ENCODE results near the gene ABCC5.

The ABCC5 gene

GRCh38 chr3:183912895-183913579, 104.6 kb downstream of the ABCC5 start:
- TF ChIP-seq GATA1 (IDR thresholded peaks at IDR 0.05; ENCODE audit: low read depth, low read length) (no peak), POLR2A (IDR thresholded peaks at IDR 0.05; ENCODE audit: low read length) (no peak)
- peak in 1 of 2 experiments; percentile 21 for DNase-seq

DNA sequence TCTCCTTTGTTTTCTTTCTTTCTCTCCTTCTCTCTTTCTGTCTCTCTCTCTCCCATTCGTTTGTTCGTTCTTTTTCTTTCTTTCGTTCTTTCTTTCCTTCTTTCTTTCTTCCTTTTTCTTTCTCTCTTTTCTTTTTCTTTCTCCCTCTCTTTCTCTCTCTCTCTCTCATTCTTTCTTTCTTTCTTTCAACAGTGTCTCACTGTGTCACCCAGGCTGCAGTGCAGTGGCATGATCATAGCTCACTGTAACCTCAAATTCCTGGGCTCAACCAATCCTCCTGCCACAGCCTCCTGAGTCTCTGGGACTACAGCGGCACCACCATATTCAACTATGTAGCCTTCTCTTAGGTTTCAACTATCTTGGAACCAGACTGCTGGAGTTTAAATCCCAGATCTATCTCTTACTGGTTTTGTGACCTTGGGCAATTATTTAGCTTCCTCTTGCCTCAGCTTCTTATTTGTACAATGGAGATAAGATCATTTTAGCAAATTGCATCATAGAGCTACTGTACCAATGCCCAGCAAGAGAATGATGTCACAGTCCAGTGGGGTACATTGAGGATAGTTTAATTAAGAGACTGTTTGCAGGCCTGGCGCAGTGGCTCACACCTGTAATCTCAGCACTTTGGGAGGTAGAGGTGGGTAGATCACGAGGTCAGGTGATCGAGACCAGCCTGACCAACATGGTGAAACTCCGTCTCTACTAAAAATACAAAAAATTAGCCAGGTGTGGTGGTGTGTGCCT, 105.7 kb downstream of the ABCC5 start:
- TF ChIP-seq POLR2A (IDR thresholded peaks at IDR 0.05; ENCODE audit: low read length) (no peak), GATA1 (IDR thresholded peaks at IDR 0.05; ENCODE audit: low read depth, low read length) (no peak)
- peak in 1 of 2 experiments; percentile 36 for DNase-seq

DNA sequence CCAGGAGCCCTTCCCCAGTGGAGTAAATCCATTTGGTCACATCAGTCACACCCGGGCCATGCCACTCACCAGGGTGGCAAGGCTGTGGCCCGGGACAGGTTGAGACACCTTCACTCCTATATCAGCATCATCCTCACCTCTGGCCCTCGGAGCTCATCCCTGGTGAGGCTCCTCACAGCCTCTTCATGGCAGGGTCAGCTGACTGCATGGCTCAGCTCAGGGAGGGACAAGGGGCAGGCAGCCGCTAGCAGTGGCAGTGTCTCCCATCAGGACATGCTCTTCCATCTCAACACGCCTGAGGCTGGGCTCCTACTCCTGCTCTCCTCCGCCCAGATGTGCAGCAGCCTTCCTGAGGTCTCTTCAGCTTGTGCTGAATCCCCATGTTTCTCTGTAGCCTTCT, 106.6 kb downstream of the ABCC5 start:
- TF ChIP-seq POLR2A (IDR thresholded peaks at IDR 0.05; ENCODE audit: low read length) = no peak
- TF ChIP-seq GATA1 (IDR thresholded peaks at IDR 0.05; ENCODE audit: low read depth, low read length) = no peak

GRCh38 chr3:183909030-183909600, 108.6 kb downstream of the ABCC5 start:
- no peak for DNase-seq
- TF ChIP-seq GATA1 (IDR thresholded peaks at IDR 0.05; ENCODE audit: low read depth, low read length) (no peak), POLR2A (IDR thresholded peaks at IDR 0.05; ENCODE audit: low read length) (no peak)

More for the DNA sequence above, 106.6 kb downstream of the ABCC5 start:
- no peak for DNase-seq

- DNase-seq = no peak
- TF ChIP-seq GATA1 (IDR thresholded peaks at IDR 0.05; ENCODE audit: low read depth, low read length) = no peak
- no peak for TF ChIP-seq POLR2A (IDR thresholded peaks at IDR 0.05; ENCODE audit: low read length)
Measured at GRCh38 chr3:183907911-183908331, 109.8 kb downstream of the ABCC5 start.

- no peak for TF ChIP-seq GATA1 (IDR thresholded peaks at IDR 0.05; ENCODE audit: low read depth, low read length)
- TF ChIP-seq POLR2A (IDR thresholded peaks at IDR 0.05; ENCODE audit: low read length) = no peak
Measured at GRCh38 chr3:183907176-183907575, 110.5 kb downstream of the ABCC5 start.

GRCh38 chr3:183906234-183906921, 111.3 kb downstream of the ABCC5 start:
- DNase-seq = no peak
- TF ChIP-seq POLR2A (IDR thresholded peaks at IDR 0.05; ENCODE audit: low read length) (no peak), GATA1 (IDR thresholded peaks at IDR 0.05; ENCODE audit: low read depth, low read length) (no peak)

More at GRCh38 chr3:183907176-183907575, 110.5 kb downstream of the ABCC5 start:
- no peak for DNase-seq

- no peak for DNase-seq
- TF ChIP-seq GATA1 (IDR thresholded peaks at IDR 0.05; ENCODE audit: low read depth, low read length) (no peak), POLR2A (IDR thresholded peaks at IDR 0.05; ENCODE audit: low read length) (no peak)
Measured at GRCh38 chr3:183904833-183905780, 112.6 kb downstream of the ABCC5 start.

DNA sequence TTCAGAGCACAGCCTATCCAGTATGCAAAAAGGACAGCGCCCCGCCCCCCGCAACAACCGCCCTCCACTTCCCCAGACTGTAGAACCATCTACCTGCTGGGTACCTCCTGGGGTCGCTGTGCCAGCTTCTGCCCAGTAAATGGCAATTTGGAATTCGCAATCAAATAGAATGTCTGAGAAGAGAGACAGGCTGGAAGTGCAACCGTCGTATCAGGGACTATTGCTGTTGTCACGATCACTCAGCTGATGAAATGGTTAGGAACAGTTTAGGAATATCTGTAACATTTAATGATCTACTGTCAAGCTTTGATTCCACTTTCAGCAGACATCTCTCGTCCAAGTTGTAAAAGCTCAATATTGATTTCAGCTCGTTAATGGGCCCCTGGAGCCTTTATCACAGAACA, 119.7 kb downstream of the ABCC5 start:
- TF ChIP-seq GATA1 (IDR thresholded peaks at IDR 0.05; ENCODE audit: low read depth, low read length) (no peak), POLR2A (IDR thresholded peaks at IDR 0.05; ENCODE audit: low read length) (no peak)
- no peak for DNase-seq

- DNase-seq = no peak
- no peak for TF ChIP-seq GATA1 (IDR thresholded peaks at IDR 0.05; ENCODE audit: low read depth, low read length)
- TF ChIP-seq POLR2A (IDR thresholded peaks at IDR 0.05; ENCODE audit: low read length) = no peak
Measured at GRCh38 chr3:183897606-183898005, 120.1 kb downstream of the ABCC5 start.

DNA sequence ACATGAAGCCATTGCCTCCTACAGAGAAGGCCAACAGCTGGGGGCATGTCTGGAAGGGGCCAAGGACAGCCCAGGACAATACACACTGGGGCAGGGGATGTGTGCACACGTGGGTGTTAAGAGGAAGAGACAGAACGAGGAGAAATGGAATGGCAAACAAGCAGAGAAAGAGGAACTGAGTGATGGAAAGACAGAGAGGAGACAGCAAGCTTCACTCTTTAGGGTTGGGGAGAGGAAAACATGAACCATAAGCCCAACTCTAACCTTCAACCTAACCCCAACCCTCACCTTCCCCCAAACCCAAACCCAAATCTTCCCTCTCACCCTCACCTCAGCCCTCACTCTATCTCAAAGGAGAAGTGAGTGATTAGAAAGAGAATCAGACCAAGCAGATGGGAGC, 121.1 kb downstream of the ABCC5 start:
- DNase-seq = no peak
- TF ChIP-seq POLR2A (IDR thresholded peaks at IDR 0.05; ENCODE audit: low read length) = no peak
- TF ChIP-seq GATA1 (IDR thresholded peaks at IDR 0.05; ENCODE audit: low read depth, low read length) = no peak

DNA sequence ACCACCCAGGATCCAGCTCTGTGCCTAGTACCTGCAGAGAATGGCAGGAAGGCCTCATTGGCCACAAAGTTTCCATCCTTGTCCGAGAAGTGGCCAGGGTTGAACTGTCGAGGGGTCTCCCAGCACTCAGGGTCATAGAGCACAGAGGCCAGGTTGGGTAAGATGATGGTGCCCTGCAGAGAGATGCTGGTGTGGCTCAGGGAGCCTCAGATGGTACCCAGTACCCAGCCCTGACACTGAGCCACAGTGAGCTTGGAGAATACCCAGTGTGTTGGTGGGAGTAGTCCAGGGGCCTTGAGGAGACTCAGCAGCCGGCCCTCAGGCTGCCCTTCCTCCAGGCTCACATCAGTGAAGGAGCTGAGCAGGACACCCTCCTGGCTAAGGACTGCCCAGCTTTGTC, 121.5 kb downstream of the ABCC5 start:
- TF ChIP-seq GATA1 (IDR thresholded peaks at IDR 0.05; ENCODE audit: low read depth, low read length) = no peak
- TF ChIP-seq POLR2A (IDR thresholded peaks at IDR 0.05; ENCODE audit: low read length) = no peak
- DNase-seq = no peak

DNA sequence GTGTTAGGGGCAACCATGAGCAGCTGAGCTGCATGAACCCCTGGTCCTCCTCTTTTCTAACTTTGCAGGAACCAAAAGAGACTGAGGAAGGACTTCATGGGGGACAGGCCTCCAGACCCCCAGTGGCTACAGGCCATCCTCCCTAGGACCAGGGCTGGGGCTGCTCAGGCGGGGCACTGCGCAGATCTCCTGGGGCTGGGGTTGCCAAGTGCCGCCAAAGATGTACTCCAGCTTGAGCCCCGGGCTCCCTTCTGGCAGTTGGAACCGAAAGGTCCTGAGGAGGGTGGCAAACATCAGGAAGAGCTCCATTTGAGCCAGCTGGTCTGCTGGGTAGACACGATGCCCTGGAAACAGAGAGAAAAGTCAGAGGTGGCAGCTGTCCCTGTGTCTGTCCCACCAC, 121.9 kb downstream of the ABCC5 start:
- no peak for TF ChIP-seq POLR2A (IDR thresholded peaks at IDR 0.05; ENCODE audit: low read length)
- TF ChIP-seq GATA1 (IDR thresholded peaks at IDR 0.05; ENCODE audit: low read depth, low read length) = no peak
- no peak for DNase-seq
